Gastroesophageal sphincter (tissue), 4 donors: ENCODE measurements around the gene MYZAP. TPM values are rescaled to one million over a fixed set of nuclear protein-coding genes. Genes with fewer than 3 reads are reported as not detected.

ENCODE experiments used
- ATAC-seq: fragments of 150-250 bp; one replicate; pipeline ENCODE4 v1.9.1; 2016; ENCODE audit warnings: mild to moderate bottlenecking, moderate library complexity
- H3K27ac ChIP-seq, 4 donors: fragments of 200-600 bp; sonication (generic) in 3 of 4; 1 replicate in 3 of 4; 2 replicates in 1 of 4; pipeline ENCODE4 v1.5.1; 2016 to 2019
- H3K27me3 ChIP-seq: fragments of 200-600 bp; sonication (generic); one replicate; pipeline ENCODE4 v1.5.1; 2019
- H3K36me3 ChIP-seq, 2 donors: fragments of 200-600 bp; sonication (generic); one replicate each; pipeline ENCODE4 v1.5.1; 2019; ENCODE audit warnings: control low read depth in 1 of 2
- H3K4me1 ChIP-seq, 3 donors: fragments of 200-600 bp; sonication (generic); 1 replicate in 2 of 3; 2 replicates in 1 of 3; pipeline ENCODE4 v1.5.1; 2016 to 2019; ENCODE audit warnings: control low read depth in 2 of 3
- H3K4me3 ChIP-seq, 2 donors: fragments of 200-600 bp; sonication (generic); one replicate each; pipeline ENCODE4 v1.5.1; 2019; ENCODE audit warnings: mild to moderate bottlenecking in 1 of 2, moderate library complexity in 1 of 2
- H3K9me3 ChIP-seq, 3 donors: fragments of 200-600 bp; sonication (generic); one replicate each; pipeline ENCODE4 v1.5.1; 2017 to 2019; ENCODE audit warnings: control low read depth in 2 of 3
- CTCF ChIP-seq, 4 experiments: fragments of 200-600 bp in 2 of 4; fragments of 450-650 bp in 2 of 4; sonication (generic) in 1 of 4; IDR thresholded peaks; one replicate each; pipeline ENCODE4 v1.5.1; 2017 to 2019; ENCODE audit warnings: antibody characterized with exemption in 4 of 4, mild to moderate bottlenecking in 2 of 4, moderate library complexity in 2 of 4
- EP300 ChIP-seq: sonication (generic); formaldehyde crosslinking; IDR thresholded peaks from one replicate; pipeline ENCODE4 v1.6.1; 2017; ENCODE audit warnings: antibody characterized with exemption, mild to moderate bottlenecking
- POLR2A ChIP-seq, 2 donors: fragments of 450-650 bp; IDR thresholded peaks; one replicate each; pipeline ENCODE4 v1.6.1; 2017; ENCODE audit warnings: antibody characterized with exemption in 2 of 2, mild to moderate bottlenecking in 2 of 2, moderate library complexity in 1 of 2
- POLR2AphosphoS5 ChIP-seq: sonication (generic); formaldehyde crosslinking; IDR thresholded peaks from one replicate; pipeline ENCODE4 v1.6.1; 2017; ENCODE audit warnings: antibody characterized with exemption
- WGBS, 2 donors: methylation state at CpG; one replicate each; pipeline ENCODE4 v1.1.5; 2018; ENCODE audit warnings: low coverage in 1 of 2; 5-methylcytosine and 5-hydroxymethylcytosine counted together
- total RNA-seq, 4 donors: library from RNA; depleted of rRNA; stranded (reverse); fragments of >200 nt; gene quantifications; one replicate each; pipeline ENCODE4 v1.1.0, GENCODE V29; 2016

The MYZAP gene
- total RNA-seq, 4 donors from 2014 or later = 13.6 to 299 (median 190) TPM

- 91 to 95% methylated on average over 5 to 7 of the region's 7 CpGs for WGBS, 2 donors
- Histone ChIP-seq H3K4me1 (peaks cover 0 to 6% (median 0%) of the 10 kb centered on the region in 3 donors), H3K27me3 (no peaks in the 10 kb centered on the region), H3K36me3 (no peaks in the 10 kb centered on the region), H3K4me3 (no peak overlapping the region), H3K27ac (no peak overlapping the region), H3K9me3 (no peaks in the 10 kb centered on the region)
- TF ChIP-seq POLR2AphosphoS5 (no peak), EP300 (no peak), POLR2A (IDR thresholded peaks at IDR 0.05) (no peak), CTCF (IDR thresholded peaks at IDR 0.05) (no peak)
- ATAC-seq = no peak
These were observed 20.0 kb upstream of the MYZAP start for GRCh38 chr15:57571725-57572124.

GRCh38 chr15:57572468-57572867 is 19.2 kb upstream of the MYZAP start:
- no peaks in the 10 kb centered on the region for H3K27me3 ChIP-seq
- WGBS, 2 donors = 87 to 94% methylated on average over 1 to 2 of the region's 3 CpGs
- H3K36me3 ChIP-seq = no peaks in the 10 kb centered on the region
- H3K9me3 ChIP-seq = no peaks in the 10 kb centered on the region
- ATAC-seq = no peak
- TF ChIP-seq EP300 = no peak
- TF ChIP-seq POLR2A (IDR thresholded peaks at IDR 0.05) = no peak
- no peak for TF ChIP-seq POLR2AphosphoS5
- no peak for TF ChIP-seq CTCF (IDR thresholded peaks at IDR 0.05)
- no peaks in the 10 kb centered on the region for H3K4me1 ChIP-seq
- no peak overlapping the region for H3K4me3 ChIP-seq
- H3K27ac ChIP-seq = no peak overlapping the region

GRCh38 chr15:57573151-57573550 is 18.6 kb upstream of the MYZAP start:
- Histone ChIP-seq H3K4me1 (no peaks in the 10 kb centered on the region), H3K27me3 (no peaks in the 10 kb centered on the region), H3K9me3 (no peaks in the 10 kb centered on the region), H3K4me3 (no peak overlapping the region), H3K36me3 (no peaks in the 10 kb centered on the region), H3K27ac (no peak overlapping the region)
- no peak for TF ChIP-seq EP300
- no peak for TF ChIP-seq POLR2A (IDR thresholded peaks at IDR 0.05)
- no peak for TF ChIP-seq POLR2AphosphoS5
- TF ChIP-seq CTCF (IDR thresholded peaks at IDR 0.05) = no peak
- 85 to 89% methylated on average over 2 to 3 of the region's 4 CpGs for WGBS, 2 donors
- ATAC-seq = no peak

- peaks cover 2% of the 10 kb centered on the region for H3K27me3 ChIP-seq
- TF ChIP-seq POLR2AphosphoS5 = no peak
- TF ChIP-seq POLR2A (IDR thresholded peaks at IDR 0.05) = no peak
- TF ChIP-seq CTCF (IDR thresholded peaks at IDR 0.05) = no peak
- TF ChIP-seq EP300 = no peak
These were observed 16.3 kb upstream of the MYZAP start for GRCh38 chr15:57575363-57575762.

GRCh38 chr15:57578288-57578900 is 13.3 kb upstream of the MYZAP start:
- no peak for TF ChIP-seq EP300
- TF ChIP-seq POLR2AphosphoS5 = no peak
- TF ChIP-seq POLR2A (IDR thresholded peaks at IDR 0.05) = no peak
- TF ChIP-seq CTCF (IDR thresholded peaks at IDR 0.05) = no peak
- no peak for ATAC-seq
- Histone ChIP-seq H3K4me1 (no peaks in the 10 kb centered on the region), H3K27me3 (peaks cover 9% of the 10 kb centered on the region), H3K36me3 (no peaks in the 10 kb centered on the region), H3K27ac (no peak overlapping the region), H3K9me3 (peaks cover 0 to 9% (median 0%) of the 10 kb centered on the region in 3 donors), H3K4me3 (no peak overlapping the region)
- 53 to 62% methylated on average over 3 to 6 of the region's 6 CpGs for WGBS, 2 donors

More at GRCh38 chr15:57575363-57575762, 16.3 kb upstream of the MYZAP start:
- Histone ChIP-seq H3K27ac (no peak overlapping the region), H3K4me3 (no peak overlapping the region), H3K4me1 (no peaks in the 10 kb centered on the region), H3K36me3 (no peaks in the 10 kb centered on the region), H3K9me3 (no peaks in the 10 kb centered on the region)
- ATAC-seq = no peak
- 58 to 67% methylated on average over 1 to 3 of the region's 5 CpGs for WGBS, 2 donors
